Chondrocyte (in vitro differentiated cells): Measurements from ENCODE around the gene TUT7. TPM values are rescaled to one million over a fixed set of nuclear protein-coding genes. Genes with fewer than 3 reads are reported as not detected.
"Not testable (repeated sequence)": the region's sequence is repeated elsewhere in the genome, so short reads cannot be mapped to it uniquely, and the experiment has no call there.

ENCODE experiments used
- DNase-seq: peaks from one replicate; pipeline ENCODE4 v3.0.0; 2021; ENCODE audit warnings: mixed read lengths, low spot score
- H3K27ac Mint-ChIP-seq: one replicate; pipeline ENCODE4 v1.8.0; 2021; ENCODE audit warnings: mild to moderate bottlenecking, moderate library complexity, mixed read lengths; ENCODE audit not compliant: unreplicated experiment
- H3K27me3 Mint-ChIP-seq: 2 replicates; pipeline ENCODE4 v1.8.0; 2021; ENCODE audit warnings: low read depth, mixed read lengths
- H3K36me3 Mint-ChIP-seq: 2 replicates; pipeline ENCODE4 v1.8.0; 2021; ENCODE audit warnings: low read depth, mixed read lengths
- H3K4me1 Mint-ChIP-seq: 2 replicates; pipeline ENCODE4 v1.8.0; 2021; ENCODE audit warnings: low read depth, mild to moderate bottlenecking, mixed read lengths
- H3K4me3 Mint-ChIP-seq: one replicate; pipeline ENCODE4 v1.8.0; 2021; ENCODE audit warnings: mild to moderate bottlenecking, moderate library complexity, mixed read lengths; ENCODE audit not compliant: unreplicated experiment
- H3K9me3 Mint-ChIP-seq: 2 replicates; pipeline ENCODE4 v1.8.0; 2021; ENCODE audit warnings: low read depth, mixed read lengths
- total RNA-seq: library from RNA; stranded (reverse); gene quantifications from 3 replicates; pipeline ENCODE4 v1.2.1, GENCODE V29; 2021
- TF ChIP-seq, protein P1 (sequence below): fragments of 200-600 bp; sonication (generic); IDR thresholded peaks from 2 replicates; pipeline ENCODE4 v1.5.0; 2021; ENCODE audit warnings: antibody characterized with exemption, mild to moderate bottlenecking, moderate library complexity

TUT7 gene
- total RNA-seq, 1 donor from 2014 or later, result 22.3 TPM

DNA sequence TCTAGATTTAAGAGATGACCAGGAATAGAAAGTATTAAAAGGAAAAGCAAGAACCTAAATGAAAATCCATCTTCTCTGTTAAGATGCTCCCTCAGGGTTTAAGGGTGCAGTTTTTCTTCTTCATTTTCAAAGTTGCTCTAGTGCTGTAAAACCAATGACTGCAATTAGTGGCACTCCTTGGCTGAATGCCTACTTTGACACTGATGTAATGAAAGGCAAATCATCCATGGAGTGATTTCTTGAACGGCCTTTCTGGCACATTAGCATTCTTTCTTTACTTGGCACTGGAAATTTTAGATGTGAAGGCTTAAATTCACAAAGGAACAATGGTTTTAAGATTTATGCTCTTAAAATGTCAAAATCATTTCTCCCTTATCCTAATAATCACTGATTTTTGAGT, 52.5 kb downstream of the TUT7 start:
- no peaks in the 10 kb centered on the region for H3K9me3 Mint-ChIP-seq
- no peaks in the 10 kb centered on the region for H3K27me3 Mint-ChIP-seq
- H3K36me3 Mint-ChIP-seq, result peaks cover 52% of the 10 kb centered on the region
- no peak for DNase-seq
- H3K4me1 Mint-ChIP-seq, result peaks cover 11% of the 10 kb centered on the region
- H3K4me3 Mint-ChIP-seq, result no peak overlapping the region
- H3K27ac Mint-ChIP-seq, result no peak overlapping the region
- TF ChIP-seq, protein P1, sequence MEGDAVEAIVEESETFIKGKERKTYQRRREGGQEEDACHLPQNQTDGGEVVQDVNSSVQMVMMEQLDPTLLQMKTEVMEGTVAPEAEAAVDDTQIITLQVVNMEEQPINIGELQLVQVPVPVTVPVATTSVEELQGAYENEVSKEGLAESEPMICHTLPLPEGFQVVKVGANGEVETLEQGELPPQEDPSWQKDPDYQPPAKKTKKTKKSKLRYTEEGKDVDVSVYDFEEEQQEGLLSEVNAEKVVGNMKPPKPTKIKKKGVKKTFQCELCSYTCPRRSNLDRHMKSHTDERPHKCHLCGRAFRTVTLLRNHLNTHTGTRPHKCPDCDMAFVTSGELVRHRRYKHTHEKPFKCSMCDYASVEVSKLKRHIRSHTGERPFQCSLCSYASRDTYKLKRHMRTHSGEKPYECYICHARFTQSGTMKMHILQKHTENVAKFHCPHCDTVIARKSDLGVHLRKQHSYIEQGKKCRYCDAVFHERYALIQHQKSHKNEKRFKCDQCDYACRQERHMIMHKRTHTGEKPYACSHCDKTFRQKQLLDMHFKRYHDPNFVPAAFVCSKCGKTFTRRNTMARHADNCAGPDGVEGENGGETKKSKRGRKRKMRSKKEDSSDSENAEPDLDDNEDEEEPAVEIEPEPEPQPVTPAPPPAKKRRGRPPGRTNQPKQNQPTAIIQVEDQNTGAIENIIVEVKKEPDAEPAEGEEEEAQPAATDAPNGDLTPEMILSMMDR, result no peak

DNA sequence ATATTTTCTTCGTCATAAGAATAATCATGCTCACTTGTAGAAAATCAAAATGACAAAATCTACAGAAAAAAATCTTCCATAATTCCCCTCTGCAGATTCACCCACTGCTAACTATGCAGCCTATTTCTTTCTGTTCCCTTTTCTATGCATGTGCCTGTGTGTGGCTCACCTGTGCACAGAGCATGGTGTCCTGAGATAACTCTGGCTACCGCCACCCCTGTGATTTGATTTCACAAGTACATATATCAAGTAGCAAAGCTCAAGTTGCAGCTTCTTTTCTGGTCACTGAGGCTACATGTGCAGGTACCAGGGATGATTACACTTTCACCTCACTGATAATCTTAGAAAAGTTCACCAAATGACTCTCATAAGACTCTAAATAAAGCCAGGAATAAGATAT, 53.5 kb downstream of the TUT7 start:
- peaks cover 11% of the 10 kb centered on the region for H3K4me1 Mint-ChIP-seq
- H3K36me3 Mint-ChIP-seq, result peaks cover 45% of the 10 kb centered on the region
- DNase-seq, result no peak
- H3K9me3 Mint-ChIP-seq, result no peaks in the 10 kb centered on the region
- no peaks in the 10 kb centered on the region for H3K27me3 Mint-ChIP-seq
- no peak overlapping the region for H3K27ac Mint-ChIP-seq
- no peak overlapping the region for H3K4me3 Mint-ChIP-seq
- TF ChIP-seq, protein P1, result no peak

DNA sequence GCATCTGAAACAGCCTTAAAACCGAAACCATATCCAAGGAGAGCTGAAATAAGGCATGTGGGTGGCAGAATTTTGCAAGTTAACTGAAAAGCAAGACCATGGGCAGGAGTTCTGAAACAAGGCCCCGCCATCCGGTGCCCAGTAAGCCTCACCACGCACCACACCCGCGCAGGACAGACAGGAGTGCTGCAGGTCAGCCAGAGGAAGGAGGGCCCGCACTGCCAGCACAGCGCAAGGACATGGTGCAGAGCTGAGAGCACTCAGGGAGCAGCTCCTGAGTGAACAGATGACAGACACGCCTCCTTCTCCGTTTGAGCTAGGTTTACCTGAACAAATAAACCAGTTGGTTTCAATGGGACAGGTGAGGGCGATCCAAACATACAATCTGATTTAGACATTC, 55.3 kb downstream of the TUT7 start:
- peaks cover 42% of the 10 kb centered on the region for H3K36me3 Mint-ChIP-seq
- H3K27ac Mint-ChIP-seq, result no peak overlapping the region
- H3K9me3 Mint-ChIP-seq, result no peaks in the 10 kb centered on the region
- H3K4me1 Mint-ChIP-seq, result peaks cover 6% of the 10 kb centered on the region
- H3K27me3 Mint-ChIP-seq, result no peaks in the 10 kb centered on the region
- DNase-seq, result no peak
- H3K4me3 Mint-ChIP-seq, result no peak overlapping the region
- TF ChIP-seq, protein P1, result no peak

DNA sequence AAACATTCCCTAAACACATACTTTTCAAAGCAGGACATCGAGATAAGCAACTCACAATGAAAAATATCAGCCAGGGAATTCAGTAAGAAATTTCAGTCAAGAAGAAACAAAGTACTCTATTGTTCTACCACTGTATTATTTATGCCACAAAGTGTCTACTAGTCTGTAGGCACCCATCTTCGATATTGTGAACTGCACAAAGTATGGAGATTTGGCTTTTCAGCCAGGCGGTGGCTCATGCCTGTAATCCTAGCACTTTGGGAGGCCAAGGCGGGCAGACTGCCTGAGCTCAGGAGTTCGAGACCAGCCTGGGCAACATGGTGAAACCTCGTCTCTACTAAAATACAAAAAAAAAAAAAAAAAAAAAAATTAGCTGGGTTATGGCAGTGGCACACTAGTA, 63.9 kb downstream of the TUT7 start:
- not testable (repeated sequence) for H3K4me1 Mint-ChIP-seq, H3K27ac Mint-ChIP-seq, H3K9me3 Mint-ChIP-seq, H3K27me3 Mint-ChIP-seq, DNase-seq, H3K4me3 Mint-ChIP-seq
- H3K36me3 Mint-ChIP-seq, result peaks cover 12% of the 10 kb centered on the region

DNA sequence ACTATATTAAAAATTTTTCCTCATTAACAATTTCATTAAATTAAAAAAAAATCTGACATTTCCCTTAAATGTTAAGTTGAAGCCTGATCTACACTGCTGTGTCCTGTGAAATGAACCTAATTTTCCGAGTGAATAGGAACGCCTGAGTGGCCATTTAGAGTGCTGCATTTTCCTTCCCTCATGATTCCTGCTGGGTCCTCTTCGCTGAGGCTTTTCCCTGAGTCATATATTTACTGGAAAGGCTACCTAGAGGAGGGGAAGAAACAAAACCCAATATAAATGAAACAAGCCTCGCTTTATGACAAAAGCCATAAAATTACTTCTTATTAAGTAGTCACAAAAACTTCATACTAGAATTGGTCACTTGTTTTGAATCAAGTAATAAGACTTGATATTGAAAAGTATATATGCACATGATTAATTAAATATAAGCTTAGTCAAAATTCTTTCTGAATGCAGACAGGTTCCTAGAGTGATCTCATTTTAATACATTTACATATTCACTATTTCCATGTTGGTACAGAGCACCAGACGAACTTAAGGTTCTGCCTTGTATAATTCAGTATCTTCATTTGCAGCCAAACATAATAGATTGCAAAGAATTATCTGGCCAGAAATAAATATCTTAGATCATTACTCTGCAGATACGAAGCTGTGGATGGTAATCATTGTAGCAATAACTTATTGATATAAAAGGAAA, 65.6 kb downstream of the TUT7 start:
- TF ChIP-seq, protein P1, result no peak
- H3K27me3 Mint-ChIP-seq, result no peaks in the 10 kb centered on the region
- peaks cover 10% of the 10 kb centered on the region for H3K36me3 Mint-ChIP-seq
- no peaks in the 10 kb centered on the region for H3K9me3 Mint-ChIP-seq
- no peaks in the 10 kb centered on the region for H3K4me1 Mint-ChIP-seq
- DNase-seq, result no peak
- no peak overlapping the region for H3K4me3 Mint-ChIP-seq
- no peak overlapping the region for H3K27ac Mint-ChIP-seq

DNA sequence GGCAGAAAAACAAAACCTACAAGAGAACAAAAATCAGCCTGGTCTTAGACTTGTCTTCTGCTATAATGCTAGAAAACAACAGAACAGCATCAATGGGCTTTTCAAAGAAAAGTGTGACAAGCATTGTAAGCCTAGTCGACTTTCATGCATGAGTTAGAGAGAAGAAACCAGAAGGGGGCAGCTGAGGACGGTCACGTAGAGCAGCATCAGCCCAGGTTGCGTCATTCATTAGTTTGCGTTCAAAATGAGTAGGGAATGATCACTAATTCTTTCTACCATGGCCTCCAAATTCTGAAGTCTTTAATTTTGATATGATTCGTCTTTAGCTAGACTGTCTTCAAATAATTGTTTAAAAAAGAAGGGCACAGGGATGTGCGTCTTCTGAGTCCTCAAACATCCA, 67.2 kb downstream of the TUT7 start:
- TF ChIP-seq, protein P1, result peak; percentile 64
- Mint-ChIP-seq H3K4me3 (no peak overlapping the region), H3K9me3 (no peaks in the 10 kb centered on the region), H3K27ac (peak overlapping the region; percentile 18), H3K4me1 (peaks cover 8% of the 10 kb centered on the region), H3K27me3 (no peaks in the 10 kb centered on the region), H3K36me3 (peaks cover 5% of the 10 kb centered on the region)
- DNase-seq, result no peak
